22Rv1 (cell line): ENCODE measurements around the gene ZNF407.

Experiments used
- CTCF ChIP-seq: fragments of 450-650 bp; IDR thresholded peaks from 2 replicates; pipeline ENCODE4 v1.5.1; 2017; ENCODE audit warnings: mild to moderate bottlenecking
- ZFX ChIP-seq: fragments of 450-650 bp; IDR thresholded peaks from 2 replicates; pipeline ENCODE4 v1.6.1; 2017; ENCODE audit warnings: antibody characterized with exemption, borderline replicate concordance

GRCh38 chr18:75036917-75037688 lies 439.4 kb downstream of the ZNF407 start:
- no peak for TF ChIP-seq CTCF
- TF ChIP-seq ZFX = no peak
